ENCODE measurements around the gene MOXD1. TPM values are rescaled to one million over a fixed set of nuclear protein-coding genes. Genes with fewer than 3 reads are reported as not detected.

Gene MOXD1
- total and polyA plus RNA-seq, 4 donors: 4.5 to 37.5 (median 17.7) TPM

DNA sequence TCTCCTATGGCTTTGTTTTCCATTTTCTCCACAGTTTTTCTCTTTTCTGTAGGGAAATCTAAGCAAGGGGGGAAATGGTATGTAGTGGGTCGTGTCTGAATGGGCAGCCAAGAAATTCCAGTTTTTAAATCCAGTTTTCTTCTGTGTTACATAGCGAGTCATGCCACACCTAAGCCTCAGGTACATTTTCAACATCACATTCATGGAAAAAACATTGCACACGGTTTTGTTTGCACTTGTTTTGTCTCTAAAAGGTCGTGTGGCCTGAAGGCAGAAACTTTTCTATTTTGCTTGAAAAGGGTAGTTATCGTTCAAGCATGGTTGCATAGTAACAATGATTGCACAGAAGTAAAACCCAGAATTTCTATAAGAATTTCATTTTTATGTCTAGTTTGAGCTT, 70.5 kb downstream of the MOXD1 start:
- TF ChIP-seq, protein P1, sequence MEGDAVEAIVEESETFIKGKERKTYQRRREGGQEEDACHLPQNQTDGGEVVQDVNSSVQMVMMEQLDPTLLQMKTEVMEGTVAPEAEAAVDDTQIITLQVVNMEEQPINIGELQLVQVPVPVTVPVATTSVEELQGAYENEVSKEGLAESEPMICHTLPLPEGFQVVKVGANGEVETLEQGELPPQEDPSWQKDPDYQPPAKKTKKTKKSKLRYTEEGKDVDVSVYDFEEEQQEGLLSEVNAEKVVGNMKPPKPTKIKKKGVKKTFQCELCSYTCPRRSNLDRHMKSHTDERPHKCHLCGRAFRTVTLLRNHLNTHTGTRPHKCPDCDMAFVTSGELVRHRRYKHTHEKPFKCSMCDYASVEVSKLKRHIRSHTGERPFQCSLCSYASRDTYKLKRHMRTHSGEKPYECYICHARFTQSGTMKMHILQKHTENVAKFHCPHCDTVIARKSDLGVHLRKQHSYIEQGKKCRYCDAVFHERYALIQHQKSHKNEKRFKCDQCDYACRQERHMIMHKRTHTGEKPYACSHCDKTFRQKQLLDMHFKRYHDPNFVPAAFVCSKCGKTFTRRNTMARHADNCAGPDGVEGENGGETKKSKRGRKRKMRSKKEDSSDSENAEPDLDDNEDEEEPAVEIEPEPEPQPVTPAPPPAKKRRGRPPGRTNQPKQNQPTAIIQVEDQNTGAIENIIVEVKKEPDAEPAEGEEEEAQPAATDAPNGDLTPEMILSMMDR (IDR thresholded peaks at IDR 0.05; ENCODE audit: control extremely low read depth, extremely low read depth): no peak
- WGBS, 2 donors: 70 to 76% methylated on average over 5 of the region's 5 CpGs
- Histone ChIP-seq H3K4me3 (no peak overlapping the region), H3K9me3 (ENCODE audit: control insufficient read depth in 4 of 4, insufficient read depth in 3 of 4, low read length in 3 of 4) (peaks cover 0 to 2% (median 0%) of the 10 kb centered on the region in 4 donors), H3K27ac (ENCODE audit: low read depth in 1 of 2, low read length in 1 of 2) (no peak overlapping the region), H3K9ac (ENCODE audit: insufficient read depth in 1 of 2, low read length in 2 of 2) (no peak overlapping the region), H3K27me3 (ENCODE audit: control insufficient read depth in 3 of 3, insufficient read depth in 3 of 3, low read length in 2 of 3) (no peaks in the 10 kb centered on the region), H3K4me1 (ENCODE audit: control insufficient read depth in 5 of 5, insufficient read depth in 5 of 5, low read length in 5 of 5) (no peaks in the 10 kb centered on the region), H3K36me3 (ENCODE audit: control insufficient read depth in 4 of 4, insufficient read depth in 4 of 4, low read length in 4 of 4) (peaks cover 0 to 6% (median 2%) of the 10 kb centered on the region in 4 donors)
- DNase-seq (peak in 1 of 3 donors; percentile 14), ATAC-seq (ENCODE audit: insufficient read depth, low FRiP score) (no peak)

DNA sequence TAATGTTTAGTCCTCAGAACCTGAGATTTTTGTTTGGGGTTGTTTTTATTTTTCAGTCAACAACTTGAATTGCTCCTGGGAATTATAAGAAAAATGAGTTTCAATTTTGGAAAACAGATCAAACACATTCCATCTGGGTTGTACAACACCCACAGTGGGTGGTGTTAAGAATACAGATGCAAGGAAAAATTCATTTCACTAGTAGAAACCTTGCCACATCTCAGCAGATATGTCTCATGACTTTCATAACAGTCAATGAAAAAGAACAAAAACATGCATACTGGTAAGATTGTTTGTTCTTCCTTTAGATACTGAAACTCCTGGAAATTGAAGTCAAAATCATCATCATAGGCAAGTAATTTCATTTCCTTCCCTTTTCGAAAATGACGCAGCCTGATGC, 78.9 kb downstream of the MOXD1 start:
- no peak for ATAC-seq (ENCODE audit: insufficient read depth, low FRiP score)
- WGBS, 2 donors: 46 to 65% methylated on average over 2 of the region's 2 CpGs
- H3K9ac ChIP-seq (ENCODE audit: insufficient read depth in 1 of 2, low read length in 2 of 2): no peak overlapping the region

DNA sequence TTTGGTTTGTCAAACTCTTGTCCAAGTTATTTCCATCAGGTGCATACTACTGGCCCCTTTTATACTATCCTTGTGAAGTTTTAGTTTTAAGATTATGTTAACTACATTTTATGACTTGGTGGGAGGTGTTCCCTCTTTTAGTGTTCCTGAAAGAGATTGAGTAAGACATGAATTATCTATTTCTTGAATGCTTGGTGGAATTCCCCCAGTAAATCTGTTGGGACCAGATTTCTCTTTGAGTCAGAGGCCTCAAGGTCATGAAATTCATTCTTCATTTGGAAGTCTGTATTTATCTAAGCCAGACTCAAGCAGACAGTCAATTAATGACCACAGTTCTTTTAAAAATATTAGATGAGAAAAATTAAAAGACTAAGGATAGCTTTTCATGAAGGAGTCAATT, 81.3 kb downstream of the MOXD1 start:
- Histone ChIP-seq H3K27me3 (ENCODE audit: control insufficient read depth in 3 of 3, insufficient read depth in 3 of 3, low read length in 2 of 3) (no peaks in the 10 kb centered on the region), H3K4me3 (no peak overlapping the region), H3K27ac (ENCODE audit: low read depth in 1 of 2, low read length in 1 of 2) (no peak overlapping the region), H3K9me3 (ENCODE audit: control insufficient read depth in 4 of 4, insufficient read depth in 3 of 4, low read length in 3 of 4) (peaks cover 0 to 8% (median 2%) of the 10 kb centered on the region in 4 donors), H3K9ac (ENCODE audit: insufficient read depth in 1 of 2, low read length in 2 of 2) (no peak overlapping the region), H3K4me1 (ENCODE audit: control insufficient read depth in 5 of 5, insufficient read depth in 5 of 5, low read length in 5 of 5) (no peaks in the 10 kb centered on the region), H3K36me3 (ENCODE audit: control insufficient read depth in 4 of 4, insufficient read depth in 4 of 4, low read length in 4 of 4) (peaks cover 0 to 26% (median 12%) of the 10 kb centered on the region in 4 donors)
- ATAC-seq (ENCODE audit: insufficient read depth, low FRiP score) (no peak), DNase-seq (no peak)
- TF ChIP-seq, protein P1 (IDR thresholded peaks at IDR 0.05; ENCODE audit: control extremely low read depth, extremely low read depth): no peak

More for the DNA sequence above, 78.9 kb downstream of the MOXD1 start:
- H3K27me3 ChIP-seq (ENCODE audit: control insufficient read depth in 3 of 3, insufficient read depth in 3 of 3, low read length in 2 of 3): no peaks in the 10 kb centered on the region
- H3K27ac ChIP-seq (ENCODE audit: low read depth in 1 of 2, low read length in 1 of 2): no peak overlapping the region
- TF ChIP-seq, protein P1 (IDR thresholded peaks at IDR 0.05; ENCODE audit: control extremely low read depth, extremely low read depth): no peak
- peaks cover 0 to 16% (median 7%) of the 10 kb centered on the region in 4 donors for H3K36me3 ChIP-seq (ENCODE audit: control insufficient read depth in 4 of 4, insufficient read depth in 4 of 4, low read length in 4 of 4)
- H3K9me3 ChIP-seq (ENCODE audit: control insufficient read depth in 4 of 4, insufficient read depth in 3 of 4, low read length in 3 of 4): peaks cover 0 to 4% (median under 1%) of the 10 kb centered on the region in 4 donors
- DNase-seq: no peak
- no peak overlapping the region for H3K4me3 ChIP-seq
- no peaks in the 10 kb centered on the region for H3K4me1 ChIP-seq (ENCODE audit: control insufficient read depth in 5 of 5, insufficient read depth in 5 of 5, low read length in 5 of 5)

DNA sequence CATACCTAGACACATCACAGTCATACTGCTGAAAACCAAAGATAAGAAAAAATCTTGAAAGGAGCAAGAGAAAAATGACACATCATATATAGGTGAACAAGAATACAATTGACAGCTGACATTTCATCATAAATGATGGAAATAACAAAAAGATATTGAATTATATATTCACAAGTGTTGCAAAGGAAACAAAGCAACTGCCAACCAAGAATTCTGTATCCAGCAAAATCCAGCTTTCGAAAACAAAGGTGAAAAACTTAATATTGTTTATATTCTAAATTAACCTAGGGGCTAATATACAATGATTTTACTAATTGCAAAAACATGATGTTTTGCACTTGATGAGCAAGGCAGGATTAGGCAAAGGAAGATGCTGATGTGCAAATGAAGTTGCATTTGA, 84.3 kb downstream of the MOXD1 start:
- Histone ChIP-seq H3K27ac (ENCODE audit: low read depth in 1 of 2, low read length in 1 of 2) (no peak overlapping the region), H3K9ac (ENCODE audit: insufficient read depth in 1 of 2, low read length in 2 of 2) (no peak overlapping the region), H3K27me3 (ENCODE audit: control insufficient read depth in 3 of 3, insufficient read depth in 3 of 3, low read length in 2 of 3) (no peaks in the 10 kb centered on the region), H3K36me3 (ENCODE audit: control insufficient read depth in 4 of 4, insufficient read depth in 4 of 4, low read length in 4 of 4) (peaks cover 0 to 32% (median 14%) of the 10 kb centered on the region in 4 donors), H3K4me1 (ENCODE audit: control insufficient read depth in 5 of 5, insufficient read depth in 5 of 5, low read length in 5 of 5) (no peaks in the 10 kb centered on the region), H3K9me3 (ENCODE audit: control insufficient read depth in 4 of 4, insufficient read depth in 3 of 4, low read length in 3 of 4) (peaks cover 0 to 8% (median 2%) of the 10 kb centered on the region in 4 donors), H3K4me3 (no peak overlapping the region)
- DNase-seq: peak in 1 of 3 donors; percentile 22
- WGBS, 2 donors: 89 to 98% methylated on average over 1 of the region's 1 CpG
- TF ChIP-seq, protein P1 (IDR thresholded peaks at IDR 0.05; ENCODE audit: control extremely low read depth, extremely low read depth): no peak
- ATAC-seq (ENCODE audit: insufficient read depth, low FRiP score): no peak

Data from lung (tissue), 12 donors.